Fibroblast of lung (primary cell): ENCODE measurements around the gene HDLBP.

Source experiments
- CTCF ChIP-seq, 2 donors: IDR thresholded peaks in 1 of 2; conservative IDR thresholded peaks in 1 of 2; 1 replicate in 1 of 2; 2 replicates in 1 of 2; pipeline ENCODE4 v1.5.1; 2011 to 2012; ENCODE audit warnings: low read length in 2 of 2, control low read depth in 1 of 2, inconsistent platforms in 1 of 2, low read depth in 1 of 2, mild to moderate bottlenecking in 1 of 2
- EZH2 ChIP-seq: IDR thresholded peaks from 2 replicates; pipeline ENCODE4 v1.5.1; 2012; ENCODE audit warnings: low read length, control low read depth, mild to moderate bottlenecking; ENCODE audit errors: missing control alignments

GRCh38 chr2:241237949-241238371 lies 77.5 kb downstream of the HDLBP start:
- TF ChIP-seq CTCF (conservative IDR thresholded peaks at IDR 0.05 in 1 of 2, IDR thresholded peaks at IDR 0.05 in 1 of 2; ENCODE audit: low read depth in 1 of 2, low read length in 2 of 2) (no peak), EZH2 (no peak)
